Bronchial epithelial cell (primary cell): ENCODE measurements around the gene BCL2L15. TPM values are rescaled to one million over a fixed set of nuclear protein-coding genes. Genes with fewer than 3 reads are reported as not detected.

ENCODE experiments used
- DNase-seq: peaks from one replicate; pipeline ENCODE4 v3.0.0-alpha.2; 2010; ENCODE audit warnings: low read depth
- FAIRE-seq: peaks from 2 replicates; lab custom pipeline; 2011; peaks lifted over from hg19 to GRCh38; lab: Jason Lieb, UNC
- H3K27me3 ChIP-seq: 2 replicates; pipeline ENCODE4 v1.5.1; 2011; ENCODE audit warnings: low read length; ENCODE audit not compliant: control insufficient read depth, insufficient read depth
- H3K36me3 ChIP-seq: 2 replicates; pipeline ENCODE4 v1.5.1; 2011; ENCODE audit warnings: low read length; ENCODE audit not compliant: control insufficient read depth, insufficient read depth
- H3K4me3 ChIP-seq: 2 replicates; pipeline ENCODE4 v1.5.1; 2011; ENCODE audit warnings: mild to moderate bottlenecking, low read depth, low read length, control low read depth
- CTCF ChIP-seq: IDR thresholded peaks from 2 replicates; pipeline ENCODE4 v1.5.1; 2011; ENCODE audit warnings: mild to moderate bottlenecking, moderate library complexity, low read length, control low read depth, inconsistent platforms; ENCODE audit not compliant: insufficient read depth, severe bottlenecking
- total RNA-seq: library from RNA; depleted of rRNA; stranded (reverse); fragments of >200 nt; gene quantifications from 2 replicates; pipeline ENCODE4 v1.2.1, GENCODE V29; 2014

Gene BCL2L15
- total RNA-seq, 1 donor from 2014 or later, result under 0.01 TPM

DNA sequence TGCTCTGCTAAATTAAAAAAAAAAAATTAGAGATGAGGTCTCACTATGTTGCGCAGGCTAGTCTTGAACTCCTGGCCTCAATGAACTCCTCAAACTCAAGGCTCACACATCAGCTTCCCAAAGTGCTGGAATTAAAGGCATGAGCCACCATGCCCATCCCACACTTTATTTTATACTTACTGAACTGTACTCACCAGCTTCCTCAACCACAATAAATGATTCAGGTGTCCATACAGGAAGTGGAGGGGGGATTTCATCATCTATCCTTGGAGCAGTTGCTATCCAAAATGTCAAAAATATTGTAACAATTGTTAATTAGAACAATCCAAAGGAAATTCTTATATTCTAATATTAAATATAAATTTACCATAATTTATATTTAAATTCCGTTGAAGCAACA lies 52.7 kb downstream of the BCL2L15 start:
- Histone ChIP-seq H3K4me3 (no peak overlapping the region), H3K36me3 (no peaks in the 10 kb centered on the region), H3K27me3 (no peaks in the 10 kb centered on the region)
- no peak for FAIRE-seq
- TF ChIP-seq CTCF, result no peak
- DNase-seq, result peak; percentile 29

Other genes starting within 250 kb of the BCL2L15 start
- gene PHTF1, start 128.1 kb downstream of the BCL2L15 start, total RNA-seq, result 5.5 and 7.4 TPM in 2 replicates
- gene RSBN1, start 75.1 kb downstream of the BCL2L15 start, total RNA-seq, result 7.9 and 12.9 TPM in 2 replicates
- under 0.01 and 0.26 TPM in 2 replicates for gene PTPN22, start 15.9 kb downstream of the BCL2L15 start, total RNA-seq
- 6.1 and 10.0 TPM in 2 replicates for gene AP4B1, start 17.2 kb upstream of the BCL2L15 start, total RNA-seq
- gene DCLRE1B, start 17.7 kb upstream of the BCL2L15 start, total RNA-seq, result 0.79 and 1.0 TPM in 2 replicates
- 18.7 and 24.2 TPM in 2 replicates for gene HIPK1, start 41.7 kb upstream of the BCL2L15 start, total RNA-seq
- gene OLFML3, start 91.9 kb upstream of the BCL2L15 start, total RNA-seq, result 0.13 and 1.6 TPM in 2 replicates